Upper lobe of left lung (tissue), 6 donors: Measurements from ENCODE around the gene PTCH2. TPM values are rescaled to one million over a fixed set of nuclear protein-coding genes. Genes with fewer than 3 reads are reported as not detected.

Experiments
- ATAC-seq, 2 donors: fragments of 200-7000 bp; cut with Tn5 transposase; one replicate each; pipeline ENCODE4 v1.9.1; 2022; ENCODE audit warnings: mild to moderate bottlenecking in 2 of 2, moderate library complexity in 2 of 2; ENCODE audit not compliant: low FRiP score in 2 of 2
- DNase-seq, 2 donors: peaks; one replicate each; pipeline ENCODE4 v3.0.0-alpha.2; 2019 to 2020
- H3K27ac ChIP-seq, 4 donors: fragments of 200-600 bp; sonication (generic); one replicate each; pipeline ENCODE4 v1.5.1; 2016 to 2019
- H3K27me3 ChIP-seq, 4 donors: fragments of 200-600 bp; sonication (generic); one replicate each; pipeline ENCODE4 v1.5.1; 2017 to 2019
- H3K36me3 ChIP-seq, 4 donors: fragments of 200-600 bp; sonication (generic); one replicate each; pipeline ENCODE4 v1.5.1; 2016 to 2019
- H3K4me1 ChIP-seq, 4 donors: fragments of 200-600 bp; sonication (generic); one replicate each; pipeline ENCODE4 v1.5.1; 2018 to 2019
- H3K4me3 ChIP-seq, 4 donors: fragments of 200-600 bp; sonication (generic); one replicate each; pipeline ENCODE4 v1.5.1; 2017 to 2019; ENCODE audit warnings: mild to moderate bottlenecking in 2 of 4, moderate library complexity in 1 of 4
- H3K9me3 ChIP-seq, 4 donors: fragments of 200-600 bp; sonication (generic); one replicate each; pipeline ENCODE4 v1.5.1; 2018 to 2019
- EP300 ChIP-seq, 4 donors: sonication (generic); formaldehyde crosslinking; IDR thresholded peaks; one replicate each; pipeline ENCODE4 v1.5.1; 2017; ENCODE audit warnings: antibody characterized with exemption in 4 of 4, control low read depth in 2 of 4
- POLR2A ChIP-seq, 4 donors: fragments of 450-650 bp; IDR thresholded peaks; one replicate each; pipeline ENCODE4 v1.5.1; 2016 to 2017; ENCODE audit warnings: antibody characterized with exemption in 4 of 4, mild to moderate bottlenecking in 2 of 4
- POLR2AphosphoS5 ChIP-seq, 2 donors: sonication (generic); formaldehyde crosslinking; IDR thresholded peaks; one replicate each; pipeline ENCODE4 v1.5.1; 2017; ENCODE audit warnings: antibody characterized with exemption in 2 of 2
- WGBS, 2 donors: methylation state at CpG; one replicate each; pipeline ENCODE4 v1.1.5; 2017 to 2018; 5-methylcytosine and 5-hydroxymethylcytosine counted together
- total RNA-seq, 6 donors: library from RNA; depleted of rRNA in 4 of 6; stranded (reverse); fragments of >200 nt in 4 of 6; gene quantifications; one replicate each; pipeline versions ENCODE4 v1.1.0 to v1.2.1, GENCODE V29; 2016 to 2021
- TF ChIP-seq, protein P1 (sequence below), 6 experiments: fragments of 450-650 bp in 4 of 6; fragments of 200-600 bp in 2 of 6; sonication (generic) in 2 of 6; IDR thresholded peaks; one replicate each; pipeline ENCODE4 v1.5.1; 2016 to 2019; ENCODE audit warnings: antibody characterized with exemption in 6 of 6
- donor health status: DM: no; HTN: no; CAD: no; lungs with moderate emphysema.
- donor health status: DM: no; HTN: yes; CAD: no; lungs with severe emphysema.

Gene PTCH2
- total RNA-seq, 6 donors from 2014 or later, result 0.30 to 1.4 (median 0.82) TPM

DNA sequence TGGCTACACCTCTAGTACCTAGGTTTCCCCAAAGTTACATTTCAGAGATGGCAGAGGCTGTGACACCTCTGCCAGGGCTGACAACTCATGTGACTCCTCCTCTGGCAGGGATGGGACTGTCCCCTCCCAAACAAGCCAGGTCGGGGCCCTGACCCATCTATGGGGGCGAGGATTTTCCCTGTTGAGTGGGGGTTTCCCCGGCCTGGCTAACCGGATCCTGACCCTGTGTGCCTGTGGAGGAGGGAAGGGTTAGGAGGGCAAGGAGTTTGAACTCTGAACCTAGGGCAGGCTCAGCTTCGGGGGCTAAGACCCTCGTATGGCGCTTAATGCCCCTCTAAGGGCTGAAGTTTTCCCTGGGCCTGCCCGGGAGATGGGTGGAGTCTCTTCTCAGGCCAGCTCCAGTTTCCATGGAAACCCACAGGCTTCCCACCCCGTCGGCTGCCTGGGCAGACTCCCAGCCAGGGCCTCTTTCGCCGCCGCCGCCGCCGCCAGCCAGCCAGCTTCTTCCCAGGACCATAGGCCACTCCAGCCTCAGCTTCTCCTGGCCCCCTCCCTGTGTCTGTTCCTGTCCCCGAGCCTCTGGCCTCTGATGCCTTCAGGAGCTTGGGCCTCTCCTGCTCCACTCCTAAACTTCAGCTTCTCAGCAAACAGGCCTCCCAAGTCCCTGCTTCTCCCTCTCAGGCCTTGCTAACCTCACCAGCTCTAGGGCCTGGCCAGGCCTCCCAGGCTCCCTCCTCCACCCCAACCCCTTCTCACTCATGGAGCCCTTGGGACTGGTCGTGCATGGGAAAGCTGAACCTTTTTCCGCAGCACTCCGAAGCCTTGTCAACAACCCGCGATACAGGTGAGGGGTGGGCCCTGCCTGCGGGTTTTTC, 34.8 kb downstream of the PTCH2 start, which contains the start of gene BTBD19:
Gene BTBD19 (plus strand): TSS at position 461 of the 875 bp plus-strand sequence. CDS start 298 bp downstream, at position 759.
- WGBS, 2 donors, result 26 to 30% methylated on average over 11 to 23 of the region's 23 CpGs
- H3K4me1 ChIP-seq, result peaks cover 69 to 94% (median 86%) of the 10 kb centered on the region in 4 donors
- H3K27ac ChIP-seq, result peak within 1 kb of the TSS; percentile 93 to 99 (median 98)
- no peaks in the 10 kb centered on the region for H3K9me3 ChIP-seq
- TF ChIP-seq POLR2AphosphoS5 (IDR thresholded peaks at IDR 0.05) (peak in 1 of 2 donors; percentile 20), POLR2A (IDR thresholded peaks at IDR 0.05) (peak in 2 of 4 donors; percentile 2 to 5), EP300 (IDR thresholded peaks at IDR 0.05) (no peak)
- H3K27me3 ChIP-seq, result no peaks in the 10 kb centered on the region
- peak within 1 kb of the TSS in 3 of 4 donors; percentile 6 to 31 (median 14) for H3K4me3 ChIP-seq
- ATAC-seq, result peak; percentile 23 to 68
- DNase-seq, result peak; percentile 67 to 94
- peaks cover 12 to 37% (median 34%) of the 10 kb centered on the region in 4 donors for H3K36me3 ChIP-seq

GRCh38 chr1:44807364-44808062, 35.5 kb downstream of the PTCH2 start:
- peaks cover 17 to 45% (median 41%) of the 10 kb centered on the region in 4 donors for H3K36me3 ChIP-seq
- H3K4me1 ChIP-seq, result peaks cover 69 to 95% (median 88%) of the 10 kb centered on the region in 4 donors
- TF ChIP-seq, protein P1, sequence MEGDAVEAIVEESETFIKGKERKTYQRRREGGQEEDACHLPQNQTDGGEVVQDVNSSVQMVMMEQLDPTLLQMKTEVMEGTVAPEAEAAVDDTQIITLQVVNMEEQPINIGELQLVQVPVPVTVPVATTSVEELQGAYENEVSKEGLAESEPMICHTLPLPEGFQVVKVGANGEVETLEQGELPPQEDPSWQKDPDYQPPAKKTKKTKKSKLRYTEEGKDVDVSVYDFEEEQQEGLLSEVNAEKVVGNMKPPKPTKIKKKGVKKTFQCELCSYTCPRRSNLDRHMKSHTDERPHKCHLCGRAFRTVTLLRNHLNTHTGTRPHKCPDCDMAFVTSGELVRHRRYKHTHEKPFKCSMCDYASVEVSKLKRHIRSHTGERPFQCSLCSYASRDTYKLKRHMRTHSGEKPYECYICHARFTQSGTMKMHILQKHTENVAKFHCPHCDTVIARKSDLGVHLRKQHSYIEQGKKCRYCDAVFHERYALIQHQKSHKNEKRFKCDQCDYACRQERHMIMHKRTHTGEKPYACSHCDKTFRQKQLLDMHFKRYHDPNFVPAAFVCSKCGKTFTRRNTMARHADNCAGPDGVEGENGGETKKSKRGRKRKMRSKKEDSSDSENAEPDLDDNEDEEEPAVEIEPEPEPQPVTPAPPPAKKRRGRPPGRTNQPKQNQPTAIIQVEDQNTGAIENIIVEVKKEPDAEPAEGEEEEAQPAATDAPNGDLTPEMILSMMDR (IDR thresholded peaks at IDR 0.05), result peak in 2 of 6 experiments; percentile 17 to 37
- peak; percentile 89 to 90 for TF ChIP-seq POLR2AphosphoS5 (IDR thresholded peaks at IDR 0.05)
- peak in 3 of 4 donors; percentile 26 to 94 (median 87) for TF ChIP-seq EP300 (IDR thresholded peaks at IDR 0.05)
- peak in 3 of 4 donors; percentile 23 to 62 (median 24) for TF ChIP-seq POLR2A (IDR thresholded peaks at IDR 0.05)
- no peaks in the 10 kb centered on the region for H3K9me3 ChIP-seq
- peak; percentile 86 to 99 for DNase-seq
- peak overlapping the region; percentile 93 to 99 (median 98) for H3K27ac ChIP-seq
- peak overlapping the region in 1 of 4 donors; percentile 31 for H3K4me3 ChIP-seq
- peak; percentile 85 to 92 for ATAC-seq
- 1 to 3% methylated on average over 8 to 16 of the region's 16 CpGs for WGBS, 2 donors
- no peaks in the 10 kb centered on the region for H3K27me3 ChIP-seq

DNA sequence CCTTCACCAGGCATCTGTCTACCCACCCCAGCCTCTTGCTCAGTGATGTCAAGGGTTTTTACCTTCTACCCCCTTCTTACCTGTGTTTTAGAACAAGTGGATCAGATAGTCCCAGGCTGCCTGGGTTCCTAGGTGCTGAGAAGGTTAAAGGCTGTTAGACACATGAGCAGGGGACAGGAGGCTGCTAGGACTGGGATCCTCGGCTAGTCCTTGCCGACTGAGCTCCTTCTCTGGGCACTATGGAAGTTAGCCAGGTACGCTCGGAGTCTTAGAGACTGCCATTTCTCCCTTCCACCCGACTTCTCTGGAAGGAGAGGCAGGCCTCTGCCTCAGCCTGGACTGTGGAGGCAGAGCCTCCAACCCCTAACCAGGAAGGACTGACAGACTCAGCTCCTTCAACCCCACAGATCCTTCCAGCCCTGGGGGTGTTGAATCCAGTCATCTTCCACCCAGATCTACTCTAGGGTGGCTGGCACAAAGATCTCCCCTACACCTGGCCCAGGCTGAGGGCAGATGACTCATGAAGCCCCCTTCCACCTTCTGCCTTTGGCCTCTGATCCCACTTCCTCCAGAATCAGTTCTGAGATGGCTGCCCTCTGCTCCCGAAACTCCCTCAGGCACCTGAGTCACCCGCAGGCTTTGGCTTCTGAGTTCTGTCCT, 36.2 kb downstream of the PTCH2 start, which contains the start of gene DYNLT4:
Gene DYNLT4 (minus strand): TSS at position 648 of the 660 bp plus-strand sequence. CDS start 683 bp downstream, outside the sequence.
- Histone ChIP-seq H3K9me3 (no peaks in the 10 kb centered on the region), H3K4me1 (peaks cover 75 to 95% (median 92%) of the 10 kb centered on the region in 4 donors), H3K27ac (peak within 1 kb of the TSS; percentile 93 to 99 (median 98)), H3K4me3 (peak within 1 kb of the TSS in 1 of 4 donors; percentile 31), H3K27me3 (no peaks in the 10 kb centered on the region), H3K36me3 (peaks cover 17 to 49% (median 42%) of the 10 kb centered on the region in 4 donors)
- no peak for TF ChIP-seq EP300 (IDR thresholded peaks at IDR 0.05)
- peak in 1 of 4 donors; percentile 87 for TF ChIP-seq POLR2A (IDR thresholded peaks at IDR 0.05)
- TF ChIP-seq, protein P1 (IDR thresholded peaks at IDR 0.05), result no peak
- no peak for TF ChIP-seq POLR2AphosphoS5 (IDR thresholded peaks at IDR 0.05)
- ATAC-seq, result peak in 1 of 2 donors; percentile 0
- DNase-seq, result no peak
- WGBS, 2 donors, result 0 to 61% methylated on average over 1 to 7 of the region's 7 CpGs

DNA sequence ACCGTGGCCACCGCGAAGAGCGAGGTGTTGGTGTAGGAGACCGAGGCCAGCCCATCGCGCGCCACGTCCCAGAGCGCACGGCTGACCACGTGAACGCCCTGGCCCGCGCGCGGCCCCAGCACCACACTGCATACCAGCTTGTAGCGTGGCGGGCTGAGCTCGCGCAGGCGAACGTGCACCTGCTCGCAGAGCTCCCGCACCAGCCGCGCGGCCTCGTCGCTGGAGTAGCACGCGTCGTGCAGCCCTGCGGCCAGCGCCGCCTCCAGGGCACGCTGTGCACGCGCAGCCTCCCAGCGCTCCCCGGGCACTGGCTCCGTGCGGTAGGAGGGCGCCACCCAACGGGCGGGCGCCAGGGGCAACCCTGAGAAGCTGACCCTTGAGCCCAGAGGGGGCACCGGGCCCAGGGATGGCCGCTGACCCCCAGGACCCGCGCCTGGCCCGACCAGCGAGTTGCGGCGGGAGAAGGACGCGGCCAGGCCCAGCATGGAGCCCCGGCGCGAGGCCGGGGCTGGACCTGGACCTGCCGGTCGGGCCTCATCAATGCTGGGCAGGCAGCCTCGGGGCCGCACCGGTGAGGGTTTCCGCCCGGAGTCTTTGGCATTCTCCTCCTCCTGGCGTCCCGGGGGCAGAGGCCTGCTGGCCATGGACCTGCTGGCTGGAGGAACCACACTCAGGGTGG, 36.9 kb downstream of the PTCH2 start:
- Histone ChIP-seq H3K27me3 (no peaks in the 10 kb centered on the region), H3K4me3 (peak overlapping the region in 1 of 4 donors; percentile 28), H3K27ac (peak overlapping the region; percentile 93 to 99 (median 98)), H3K36me3 (peaks cover 17 to 49% (median 42%) of the 10 kb centered on the region in 4 donors), H3K9me3 (no peaks in the 10 kb centered on the region), H3K4me1 (peaks cover 75 to 95% (median 89%) of the 10 kb centered on the region in 4 donors)
- TF ChIP-seq, protein P1 (IDR thresholded peaks at IDR 0.05), result peak in 1 of 6 experiments; percentile 8
- no peak for TF ChIP-seq EP300 (IDR thresholded peaks at IDR 0.05)
- WGBS, 2 donors, result 93 to 95% methylated on average over 27 to 60 of the region's 70 CpGs
- ATAC-seq, result no peak
- DNase-seq, result peak in 1 of 2 donors; percentile 89
